Ammon's horn (tissue), 1 donor: ENCODE data around the gene CFLAR.
A peak's percentile ranks its signal among the peaks of the same experiment; 100 is the strongest.
"Not testable (repeated sequence)": the region's sequence is repeated elsewhere in the genome, so short reads cannot be mapped to it uniquely, and the experiment has no call there.

Experiments used
- DNase-seq: peaks from one replicate; pipeline ENCODE4 v3.0.0-alpha.2; 2016; ENCODE audit warnings: low spot score

CFLAR gene

DNA sequence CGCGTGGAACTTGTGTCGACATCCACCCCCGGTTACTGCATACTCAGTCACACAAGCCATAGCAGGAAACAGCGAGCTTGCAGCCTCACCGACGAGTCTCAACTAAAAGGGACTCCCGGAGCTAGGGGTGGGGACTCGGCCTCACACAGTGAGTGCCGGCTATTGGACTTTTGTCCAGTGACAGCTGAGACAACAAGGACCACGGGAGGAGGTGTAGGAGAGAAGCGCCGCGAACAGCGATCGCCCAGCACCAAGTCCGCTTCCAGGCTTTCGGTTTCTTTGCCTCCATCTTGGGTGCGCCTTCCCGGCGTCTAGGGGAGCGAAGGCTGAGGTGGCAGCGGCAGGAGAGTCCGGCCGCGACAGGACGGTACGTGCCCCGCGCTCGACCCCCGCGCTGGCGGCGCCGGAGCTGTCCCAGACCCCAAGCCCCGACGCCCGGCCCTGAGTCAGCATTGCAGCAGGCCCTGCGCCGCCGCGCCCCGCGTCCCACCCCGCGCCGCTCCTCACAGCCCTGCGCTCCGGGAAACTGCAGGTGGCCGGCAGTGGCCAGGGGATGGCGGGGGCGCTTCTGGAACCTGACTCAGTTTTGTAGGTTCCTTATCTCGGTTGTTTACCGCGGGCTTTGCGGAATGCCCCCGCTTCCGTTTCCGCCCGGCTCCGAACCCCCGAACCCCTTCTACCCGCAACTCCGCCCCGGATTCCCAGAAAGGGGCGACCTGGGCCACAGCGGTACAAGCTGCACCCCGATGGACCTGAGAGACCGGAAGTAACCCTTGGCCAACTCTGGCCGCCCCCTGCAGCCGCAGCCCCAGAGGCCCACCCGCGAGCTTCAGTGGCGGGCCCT lies at the start of gene CFLAR:
CFLAR (plus strand) TSS at position 50 of the 844 bp plus-strand sequence. CDS start 13,702 bp downstream, outside the sequence.
- DNase-seq, result peak; percentile 76

DNA sequence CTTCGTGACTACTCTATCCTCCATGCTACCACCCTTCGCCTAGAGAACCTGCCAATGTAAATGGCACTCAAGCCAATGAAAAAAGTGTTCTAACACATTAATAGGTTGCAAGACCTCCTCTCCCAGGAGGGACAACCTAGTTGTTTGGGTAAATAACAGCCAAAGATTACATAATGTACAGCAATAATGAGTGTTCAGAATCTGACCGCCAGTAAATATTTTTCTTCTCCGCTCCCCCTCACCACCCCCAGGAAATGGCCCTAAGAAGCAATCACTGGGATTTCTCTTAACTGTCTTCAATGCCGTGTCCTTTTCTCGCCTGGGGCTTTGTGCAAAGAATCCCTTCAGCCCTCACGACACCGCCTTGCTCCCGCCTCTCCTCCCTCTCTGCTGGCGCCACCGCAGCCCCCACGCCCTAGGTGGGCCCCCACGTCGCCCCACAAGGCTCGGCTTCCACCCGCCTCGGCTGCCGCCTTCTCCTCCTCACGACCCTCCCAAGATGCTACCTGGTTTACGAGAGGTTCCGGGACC lies 45.0 kb upstream of the CFLAR start:
- no peak for DNase-seq

DNA sequence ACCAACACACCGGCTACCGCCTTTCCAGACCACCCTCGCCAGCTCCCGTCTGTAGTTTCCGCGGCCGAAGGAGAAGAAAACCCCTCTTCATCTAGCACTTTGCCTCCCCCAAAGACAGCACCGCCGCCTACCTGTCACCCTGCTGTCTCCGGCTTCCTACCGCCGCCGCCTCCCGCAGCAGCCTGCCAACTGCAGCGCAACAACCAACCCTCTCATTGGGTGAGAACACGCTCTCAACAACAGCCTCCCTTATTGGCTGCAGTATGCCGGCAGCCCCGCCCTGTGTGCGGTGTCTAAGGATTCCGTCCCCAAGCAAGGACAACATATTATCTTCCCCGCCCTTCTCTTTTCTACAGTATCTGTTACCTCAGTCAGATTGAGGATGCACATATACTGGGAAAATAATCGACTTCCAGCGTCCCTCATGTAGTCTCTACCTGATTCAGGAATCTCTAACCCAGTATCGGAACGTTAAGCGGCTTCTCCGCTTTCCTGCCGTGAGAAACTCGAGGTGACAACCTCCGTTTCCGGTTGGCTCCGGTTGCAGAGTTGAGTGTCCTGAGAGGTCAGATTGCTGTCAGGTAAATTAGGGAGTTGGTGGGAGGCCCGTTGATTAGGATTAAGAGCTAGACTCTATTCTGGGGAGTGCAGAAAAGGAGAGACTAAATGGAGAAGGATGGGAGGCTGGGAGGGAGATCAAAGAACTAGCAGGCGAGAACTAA lies 44.3 kb upstream of the CFLAR start, which contains the start of the genes HYCC2 and NDUFB3:
HYCC2 (minus strand) TSS at position 193 of the 722 bp plus-strand sequence. CDS start 47,662 bp downstream, outside the sequence.
NDUFB3 (plus strand) TSS at position 523 of the 722 bp plus-strand sequence. CDS start 6,882 bp downstream, outside the sequence.
- DNase-seq, result peak; percentile 97

DNA sequence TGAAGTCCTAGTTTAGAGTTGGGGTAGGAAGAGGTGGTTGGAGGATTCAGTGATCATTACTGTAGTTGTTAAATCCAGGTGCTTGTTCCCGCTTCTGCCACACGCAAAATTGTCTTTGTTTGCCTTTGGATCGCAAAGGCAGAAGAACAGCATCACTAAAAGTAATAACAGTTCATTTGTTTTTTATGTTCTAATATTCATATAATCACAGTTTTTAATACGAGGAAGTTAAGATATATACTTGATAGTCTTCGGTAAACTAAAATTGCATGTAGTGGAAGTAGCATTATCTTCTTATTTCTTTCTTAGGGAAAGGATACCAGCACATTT lies 43.8 kb upstream of the CFLAR start:
- DNase-seq, result no peak

DNA sequence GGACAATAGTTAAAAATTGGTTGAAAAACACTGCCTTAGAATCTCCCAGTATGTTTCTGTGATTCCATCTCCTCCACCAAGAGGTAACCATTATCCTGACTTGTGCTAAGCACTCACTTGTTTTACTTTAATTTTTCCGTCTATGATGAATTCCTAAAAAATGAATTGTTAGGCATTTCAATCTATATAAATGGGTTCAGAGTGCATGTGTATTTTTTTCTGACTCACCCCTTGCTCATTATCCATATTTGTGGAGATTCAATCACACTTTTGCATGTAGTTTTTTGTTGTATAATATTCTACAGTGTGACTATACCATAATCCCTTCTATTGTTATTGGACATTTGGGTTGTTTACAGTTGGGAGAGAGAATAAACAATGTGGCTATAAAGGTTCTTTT lies 42.9 kb upstream of the CFLAR start:
- no peak for DNase-seq

DNA sequence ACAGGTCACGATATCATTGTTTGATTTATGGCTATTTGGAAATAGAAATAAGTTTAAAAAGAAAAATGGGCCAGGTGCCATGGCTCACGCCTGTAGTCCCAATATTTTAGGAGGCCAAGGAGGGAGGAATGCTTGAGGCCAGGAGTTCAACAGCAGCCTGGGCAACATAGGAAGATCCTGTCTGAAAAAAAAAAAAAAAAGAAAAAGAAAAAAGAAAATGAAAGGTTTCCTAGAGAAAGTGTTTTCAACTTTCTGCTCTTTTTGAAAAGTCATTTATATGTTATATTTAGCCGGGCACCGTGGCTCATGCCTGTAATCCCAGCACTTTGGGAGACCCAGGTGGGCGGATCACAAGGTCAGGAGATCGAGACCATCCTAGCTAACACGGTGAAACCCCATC lies 41.0 kb upstream of the CFLAR start:
- DNase-seq, result no peak

DNA sequence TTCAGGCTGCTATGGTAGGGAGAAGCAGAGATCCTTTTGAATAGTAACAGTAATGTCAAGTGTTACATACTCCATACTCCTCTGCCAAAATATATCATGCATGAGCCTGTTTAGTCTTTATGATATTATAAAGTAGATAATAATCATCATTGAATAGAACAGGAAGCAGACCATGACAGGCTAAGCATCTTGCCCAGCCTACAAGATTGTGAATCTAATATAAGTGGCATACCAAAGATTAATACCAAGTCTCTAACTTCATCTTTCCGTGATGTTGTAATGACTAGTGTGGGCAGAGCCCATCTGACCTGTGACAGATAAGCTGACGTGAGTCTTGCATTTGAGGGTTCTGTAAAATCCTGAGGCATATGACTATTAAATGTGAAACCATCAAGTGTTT lies 31.1 kb upstream of the CFLAR start:
- no peak for DNase-seq

DNA sequence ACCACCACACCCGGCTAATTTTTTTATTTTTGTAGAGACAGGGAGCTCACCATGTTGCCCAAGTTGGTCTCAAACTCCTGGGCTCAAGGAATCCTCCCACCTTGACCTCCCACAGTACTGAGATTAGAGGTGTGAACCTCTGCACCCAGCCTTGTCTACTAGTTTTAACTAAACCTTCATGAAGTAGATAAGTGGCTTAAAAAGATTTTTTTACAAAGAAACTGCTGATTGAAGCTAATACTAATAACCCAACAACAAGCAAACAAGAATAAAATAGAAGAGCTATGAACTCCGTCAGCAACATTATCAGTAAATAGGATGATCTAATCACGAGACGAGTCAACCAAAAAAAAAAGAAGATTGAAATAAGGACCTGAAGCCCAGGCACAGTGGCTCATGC lies 25.4 kb upstream of the CFLAR start:
- DNase-seq, result no peak

DNA sequence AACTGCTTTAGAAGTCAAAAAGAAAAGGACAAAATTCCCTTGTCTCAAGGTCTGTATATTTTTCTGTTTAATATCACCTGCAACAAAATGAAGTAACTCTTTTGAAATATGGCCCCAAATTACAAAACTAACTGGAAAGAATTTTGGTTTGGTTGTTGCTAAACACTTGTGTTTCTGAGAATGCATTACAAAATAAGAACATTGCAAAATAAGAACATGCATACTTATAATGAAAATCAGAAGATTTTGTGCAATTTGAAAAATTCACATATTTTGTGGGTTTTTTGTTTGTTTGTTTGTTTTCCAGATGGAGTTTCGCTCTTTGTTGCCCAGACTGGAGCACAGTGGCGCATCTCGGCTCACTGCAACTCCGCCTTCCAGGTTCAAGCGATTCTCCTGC lies 22.4 kb upstream of the CFLAR start:
- DNase-seq, result no peak

DNA sequence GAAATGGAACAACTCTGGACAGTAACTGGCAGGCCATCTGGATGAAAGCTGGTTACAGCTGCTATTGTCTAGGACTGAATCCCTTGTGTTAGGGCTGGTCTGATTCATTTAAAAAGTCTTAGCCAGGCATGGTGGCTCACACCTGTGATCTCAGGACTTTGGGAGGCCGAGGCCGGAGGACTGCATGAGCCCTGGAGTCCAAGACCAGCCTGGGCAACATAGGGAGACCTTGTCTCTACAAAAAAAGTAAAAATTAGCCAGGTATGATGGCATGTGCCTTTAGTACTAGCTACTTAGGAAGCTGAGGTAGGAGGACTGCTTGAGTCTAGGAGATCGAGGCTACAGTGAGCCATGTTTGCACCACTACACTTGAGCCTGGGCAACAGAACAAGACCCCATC lies 15.5 kb upstream of the CFLAR start:
- no peak for DNase-seq

DNA sequence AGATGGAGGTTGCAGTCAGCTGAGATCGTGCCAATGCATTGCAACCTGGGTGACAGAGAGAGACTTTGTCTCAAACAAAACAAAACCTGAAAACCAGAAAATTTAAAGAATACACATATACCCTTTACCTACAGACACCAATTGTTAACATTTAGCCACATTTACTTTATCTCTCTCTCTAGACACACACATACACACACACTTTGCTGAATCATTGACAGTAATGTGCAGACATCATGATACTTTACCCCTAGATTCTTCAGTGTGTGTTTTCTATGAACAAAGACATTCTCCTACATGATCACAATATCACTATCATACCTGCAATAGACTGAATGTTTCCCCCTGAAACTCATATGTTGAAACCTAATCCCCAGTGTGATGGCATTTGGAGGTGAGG lies 10.2 kb upstream of the CFLAR start:
- no peak for DNase-seq

DNA sequence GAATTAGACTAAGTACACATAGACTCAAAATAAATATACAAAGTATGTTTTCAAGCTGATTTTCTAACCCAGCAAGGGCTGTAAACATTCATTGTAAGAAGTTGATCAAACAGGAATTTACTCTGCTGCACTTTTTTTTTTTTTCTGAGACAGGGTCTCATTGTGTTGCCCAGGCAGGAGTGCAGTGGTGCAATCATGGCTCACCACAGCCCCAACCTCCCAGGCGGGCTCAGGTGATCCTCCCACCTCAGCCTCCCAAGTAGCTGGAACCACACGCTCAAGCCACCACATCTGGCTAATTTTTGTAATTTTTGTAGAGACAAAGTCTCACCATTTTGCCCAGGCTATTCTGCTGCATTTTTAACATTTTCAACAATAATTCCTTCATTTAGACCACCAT lies 8.3 kb upstream of the CFLAR start:
- no peak for DNase-seq

DNA sequence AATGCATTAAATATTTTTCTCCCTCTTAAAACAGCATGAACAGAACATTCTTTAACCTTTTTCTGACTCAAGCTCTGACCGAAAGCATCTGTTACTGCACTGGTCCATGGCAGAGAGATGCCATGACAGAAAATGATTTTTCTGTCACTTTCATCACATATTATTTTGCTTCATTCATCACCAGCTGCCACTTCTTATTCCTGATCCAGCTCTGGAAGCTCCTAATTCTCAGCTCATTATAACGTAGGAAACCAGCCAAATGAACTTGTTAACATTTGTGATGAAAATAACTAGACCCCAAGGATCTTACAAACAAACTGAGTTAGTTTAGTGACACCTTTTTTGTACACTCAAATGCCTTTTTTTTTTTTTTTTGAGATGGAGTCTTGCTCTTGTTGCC lies 7.6 kb upstream of the CFLAR start:
- no peak for DNase-seq

DNA sequence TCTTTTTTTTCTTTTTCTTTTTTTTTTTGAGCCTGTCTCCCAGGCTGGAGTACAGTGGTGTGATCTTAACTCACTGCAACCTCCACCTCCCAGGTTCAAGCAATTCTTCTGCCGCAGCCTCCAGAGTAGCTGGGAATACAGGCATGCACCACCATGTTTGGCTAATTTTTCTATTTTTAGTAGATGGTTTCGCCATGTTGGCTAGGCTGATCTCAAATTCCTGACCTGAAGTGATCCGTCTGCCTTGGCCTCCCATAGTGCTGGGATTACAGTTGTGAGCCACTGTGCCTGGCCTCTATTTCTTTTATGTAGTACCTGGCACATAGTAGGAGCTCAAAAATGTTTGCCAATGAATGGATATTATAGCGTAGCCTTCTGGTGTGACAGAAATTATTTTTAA lies 6.8 kb upstream of the CFLAR start:
- no peak for DNase-seq

DNA sequence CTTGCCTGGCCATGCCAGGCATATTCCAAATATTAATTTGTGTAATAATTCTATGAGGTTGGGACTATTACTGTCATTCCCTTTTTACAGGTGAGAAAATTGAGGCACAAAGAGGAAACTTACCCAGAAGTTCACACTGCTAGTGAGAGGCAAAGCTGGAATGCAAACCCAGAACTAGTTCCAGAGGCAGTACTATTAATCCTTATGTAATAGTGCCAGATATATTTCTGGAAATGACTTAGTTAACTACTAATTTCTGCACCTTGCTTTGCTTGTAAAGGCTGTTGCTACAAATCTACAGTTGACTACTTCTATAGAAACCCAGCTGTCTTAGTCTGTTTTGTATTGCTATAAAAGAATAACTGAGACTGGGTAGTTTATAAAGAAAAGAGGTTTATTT lies 5.3 kb upstream of the CFLAR start:
- DNase-seq, result no peak

DNA sequence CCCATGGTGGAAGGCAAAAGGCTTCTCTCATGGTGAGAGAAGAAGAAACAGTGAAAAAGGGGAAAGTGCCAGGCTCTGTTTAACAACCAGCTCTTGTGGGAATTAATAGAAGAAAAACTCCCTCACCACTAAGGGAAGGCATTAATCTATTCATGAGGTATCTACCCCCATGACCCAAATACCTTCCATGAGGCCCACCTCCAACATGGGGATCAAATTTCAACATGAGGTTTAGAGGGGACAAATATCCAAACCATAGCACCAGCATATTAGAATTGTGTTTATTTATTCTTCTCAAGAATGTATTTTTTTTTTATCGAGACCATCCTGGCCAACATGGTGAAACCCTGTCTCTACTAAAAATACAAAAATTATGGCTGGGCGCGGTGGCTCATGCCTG lies 4.9 kb upstream of the CFLAR start:
- no peak for DNase-seq

DNA sequence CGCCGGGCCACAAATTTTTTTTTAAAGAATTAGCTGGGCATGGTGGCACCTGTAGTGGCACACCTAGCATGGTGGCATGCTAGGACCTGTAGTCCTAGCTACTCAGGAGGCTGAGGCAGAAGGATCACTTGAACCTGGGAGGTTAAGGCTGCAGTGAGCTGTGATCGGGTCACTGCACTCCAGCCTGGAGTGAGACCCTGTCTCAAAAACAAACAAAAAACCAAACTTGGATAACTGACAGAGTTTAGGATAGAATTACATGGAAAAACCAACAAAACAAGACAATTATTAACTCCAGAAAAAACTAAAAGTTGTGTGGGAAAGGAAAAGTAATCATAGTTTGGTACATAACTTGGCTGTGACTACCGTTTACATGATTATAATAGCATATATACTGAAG lies 1.6 kb upstream of the CFLAR start:
- DNase-seq, result no peak

DNA sequence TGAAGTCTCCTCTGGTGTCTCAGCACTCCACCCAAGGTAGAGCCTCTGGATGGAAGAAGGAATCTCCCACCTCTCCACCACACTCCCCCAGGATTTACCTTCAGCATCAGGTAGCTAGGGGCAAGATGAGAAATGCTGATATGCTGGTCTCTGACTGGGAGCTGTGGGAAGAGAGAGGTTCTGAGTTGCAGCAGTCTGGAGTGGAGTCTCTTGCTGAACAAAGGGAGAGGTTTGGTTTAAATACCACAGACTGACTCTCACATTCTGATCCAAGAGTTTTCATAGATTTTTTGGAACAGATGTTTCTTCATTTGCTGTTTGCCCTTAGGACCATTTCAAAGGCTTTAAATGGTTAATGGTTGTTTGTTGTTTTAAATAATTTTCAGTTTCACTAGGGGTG lies 1.1 kb upstream of the CFLAR start:
- DNase-seq, result no peak

DNA sequence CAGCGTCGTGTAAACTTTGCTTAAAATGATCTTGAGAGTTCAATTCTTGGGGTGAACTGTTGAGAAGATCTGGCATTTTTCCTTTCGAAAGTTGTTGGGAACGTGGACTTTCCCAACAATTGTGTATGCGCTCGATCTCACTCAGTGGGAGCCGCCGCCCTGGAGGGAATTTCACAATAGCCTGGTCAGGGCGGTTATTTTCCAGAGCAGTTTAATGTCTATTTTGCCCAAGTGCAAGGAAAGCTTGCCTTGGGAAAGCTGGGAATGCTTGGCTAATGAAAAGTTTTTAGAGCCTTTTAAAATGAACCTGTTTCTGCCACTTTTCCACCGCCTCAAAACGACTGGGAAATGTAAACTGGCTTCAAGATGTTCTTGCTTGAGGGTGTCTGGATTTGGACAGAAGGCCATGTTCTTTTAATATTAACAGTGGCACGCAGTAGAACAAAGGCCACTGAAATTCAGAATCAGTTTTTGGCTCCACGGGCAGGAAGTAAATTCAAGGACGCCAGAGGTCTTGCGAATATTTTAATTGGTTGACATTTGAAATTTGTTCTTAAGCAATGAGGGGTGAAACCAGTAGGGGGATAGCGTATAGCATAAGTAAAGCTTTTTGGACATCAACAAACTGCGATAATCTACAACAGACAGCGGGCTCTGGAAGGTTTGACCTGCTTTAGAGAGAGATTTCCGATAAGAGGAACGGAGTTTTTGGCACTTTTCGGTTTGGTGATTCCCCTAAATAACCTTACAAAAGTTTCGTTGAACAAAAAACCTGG lies 1.2 kb downstream of the CFLAR start:
- DNase-seq, result peak; percentile 32

DNA sequence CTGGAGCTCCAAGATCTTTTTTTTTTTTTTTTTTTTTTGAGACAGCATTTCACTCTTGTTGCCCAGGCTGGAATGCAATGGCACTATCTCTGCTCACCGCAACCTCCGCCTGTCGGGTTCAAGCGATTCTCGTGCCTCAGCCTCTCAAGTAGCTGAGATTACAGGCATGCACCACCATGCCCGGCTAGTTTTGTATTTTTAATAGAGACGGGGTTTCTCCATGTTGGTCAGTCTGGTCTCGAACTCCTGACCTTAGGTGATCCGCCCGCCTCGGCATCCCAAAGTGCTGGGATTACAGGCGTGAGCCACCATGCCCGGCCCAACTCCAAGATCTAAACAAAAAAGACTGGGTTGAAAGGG lies 1.8 kb downstream of the CFLAR start:
- DNase-seq, result not testable (repeated sequence)

DNA sequence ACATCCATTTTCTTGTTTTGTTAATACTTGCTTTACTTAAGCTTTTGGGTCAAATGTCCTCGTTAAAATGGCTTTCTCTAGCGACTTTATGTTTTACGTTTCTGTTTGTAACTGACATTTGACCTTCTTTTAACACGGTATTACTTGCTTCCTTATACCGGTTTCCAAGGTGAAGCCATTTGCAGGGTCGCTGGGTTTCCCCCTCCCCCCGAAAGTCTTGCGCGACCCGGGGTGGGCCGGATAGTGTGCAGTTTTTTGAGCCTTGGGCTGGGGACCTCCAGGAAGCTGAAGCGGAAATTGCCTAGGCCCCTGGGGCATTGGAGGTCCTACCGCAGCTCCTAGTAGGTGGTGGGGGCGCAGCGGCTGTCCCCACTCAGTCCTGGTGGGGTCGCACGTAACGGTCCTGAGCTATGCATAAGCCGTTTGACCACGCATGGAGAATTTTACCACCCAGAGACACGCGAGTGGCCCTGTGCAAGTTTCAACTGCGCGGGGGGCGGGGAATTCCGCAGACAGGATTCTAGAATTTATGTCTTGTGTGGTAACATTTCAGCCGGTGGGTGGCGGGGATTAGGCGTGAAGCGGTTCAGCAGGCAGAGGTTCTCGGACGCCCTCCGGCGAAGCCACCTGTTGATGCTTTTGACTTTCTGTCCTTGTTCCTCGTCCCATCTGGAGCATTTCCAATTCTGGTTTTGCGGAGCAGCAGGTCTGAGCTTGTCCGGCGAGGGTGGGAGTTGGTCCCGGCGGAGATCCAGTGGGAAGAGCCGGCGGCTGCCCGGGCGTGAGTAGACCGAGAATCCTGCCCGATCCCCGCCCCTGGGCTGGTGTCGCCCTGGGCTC lies 2.4 kb downstream of the CFLAR start:
- peak; percentile 88 for DNase-seq
